Measurements from ENCODE around the gene PFN4. TPM values are rescaled to one million over a fixed set of nuclear protein-coding genes. Genes with fewer than 3 reads are reported as not detected.
"Not testable (repeated sequence)": the region's sequence is repeated elsewhere in the genome, so short reads cannot be mapped to it uniquely, and the experiment has no call there.

The PFN4 gene
- total and polyA plus RNA-seq, 2 experiments from 2014 or later = 0.28 TPM; not detected in 1

GRCh38 chr2:24147364-24147763 is 24.2 kb upstream of the PFN4 start (continued):
- no peak for TF ChIP-seq ZNF462 (CRISPR knock-in tag; IDR thresholded peaks at IDR 0.05)
- TF ChIP-seq ZNF114 (CRISPR knock-in tag; IDR thresholded peaks at IDR 0.05) = no peak

- not testable (repeated sequence) for H3K9me3 Mint-ChIP-seq; H2AFZ ChIP-seq; H3K27me3 Mint-ChIP-seq (ENCODE audit: insufficient read depth, low read depth, poor library complexity); H3K4me1 ChIP-seq (ENCODE audit: insufficient read depth); H3K36me3 ChIP-seq (ENCODE audit: insufficient read depth); DNase-seq (ENCODE audit: low spot score); H3K4me2 ChIP-seq; H3K27me3 ChIP-seq (ENCODE audit: insufficient read depth); H3K9me2 ChIP-seq (ENCODE audit: insufficient read depth); H3F3A ChIP-seq (replicated peaks; ENCODE audit: low read depth); H3K36me3 Mint-ChIP-seq (ENCODE audit: low read depth); H3K4me3 Mint-ChIP-seq; H3K27ac Mint-ChIP-seq; H3K4me3 ChIP-seq; ATAC-seq; H3K4me1 Mint-ChIP-seq; H3K79me2 ChIP-seq (replicated peaks; ENCODE audit: insufficient read depth); H3K27ac ChIP-seq (ENCODE audit: low read depth); H4K20me1 ChIP-seq (replicated peaks; ENCODE audit: insufficient read depth)
These were observed 17.2 kb upstream of the PFN4 start for GRCh38 chr2:24140305-24140704.

GRCh38 chr2:24132543-24132942 is 9.4 kb upstream of the PFN4 start:
- Histone ChIP-seq H3K4me3 (no peak overlapping the region), H3K9me2 (ENCODE audit: insufficient read depth) (no peaks in the 10 kb centered on the region), H3K36me3 (ENCODE audit: insufficient read depth) (no peaks in the 10 kb centered on the region; the same call in 1 of the 2 replicates), H3K4me2 (no peak overlapping the region), H3K79me2 (replicated peaks; ENCODE audit: insufficient read depth) (no peaks in the 10 kb centered on the region), H3F3A (replicated peaks; ENCODE audit: low read depth) (no peaks in the 10 kb centered on the region), H3K27ac (ENCODE audit: low read depth) (no peak overlapping the region), H4K20me1 (replicated peaks; ENCODE audit: insufficient read depth) (no peaks in the 10 kb centered on the region), H2AFZ (no peak overlapping the region), H3K4me1 (ENCODE audit: insufficient read depth) (no peaks in the 10 kb centered on the region), H3K27me3 (ENCODE audit: insufficient read depth) (no peaks in the 10 kb centered on the region)
- TF ChIP-seq ZNF114 (CRISPR knock-in tag; IDR thresholded peaks at IDR 0.05) (no peak), JUNB (IDR thresholded peaks at IDR 0.05; ENCODE audit: unreplicated experiment) (no peak), EZH2 (IDR thresholded peaks at IDR 0.05; ENCODE audit: low read depth, unreplicated experiment) (no peak), ETS1 (IDR thresholded peaks at IDR 0.05) (no peak), POLR2AphosphoS5 (IDR thresholded peaks at IDR 0.05; ENCODE audit: low read depth) (no peak), CREB1 (CRISPR knock-in tag; IDR thresholded peaks at IDR 0.05; ENCODE audit: low read depth) (no peak)
- ATAC-seq = no peak
- Mint-ChIP-seq H3K36me3 (ENCODE audit: low read depth) (peaks cover 4% of the 10 kb centered on the region; the same call in 2 of the 3 replicates), H3K4me1 (no peaks in the 10 kb centered on the region), H3K9me3 (peaks cover 16% of the 10 kb centered on the region; the same call in 2 of the 3 replicates), H3K4me3 (no peak overlapping the region), H3K27ac (no peak overlapping the region), H3K27me3 (ENCODE audit: insufficient read depth, low read depth, poor library complexity) (no peaks in the 10 kb centered on the region)
- DNase-seq (ENCODE audit: low spot score) = no peak

Data from GM23338 (cell line).